Measurements from ENCODE around the gene MYO7A. TPM values are rescaled to one million over a fixed set of nuclear protein-coding genes. Genes with fewer than 3 reads are reported as not detected.
"Not testable (repeated sequence)": the region's sequence is repeated elsewhere in the genome, so short reads cannot be mapped to it uniquely, and the experiment has no call there.

MYO7A gene
- total RNA-seq, 4 donors from 2014 or later: 3.8 to 8.7 (median 5.7) TPM

DNA sequence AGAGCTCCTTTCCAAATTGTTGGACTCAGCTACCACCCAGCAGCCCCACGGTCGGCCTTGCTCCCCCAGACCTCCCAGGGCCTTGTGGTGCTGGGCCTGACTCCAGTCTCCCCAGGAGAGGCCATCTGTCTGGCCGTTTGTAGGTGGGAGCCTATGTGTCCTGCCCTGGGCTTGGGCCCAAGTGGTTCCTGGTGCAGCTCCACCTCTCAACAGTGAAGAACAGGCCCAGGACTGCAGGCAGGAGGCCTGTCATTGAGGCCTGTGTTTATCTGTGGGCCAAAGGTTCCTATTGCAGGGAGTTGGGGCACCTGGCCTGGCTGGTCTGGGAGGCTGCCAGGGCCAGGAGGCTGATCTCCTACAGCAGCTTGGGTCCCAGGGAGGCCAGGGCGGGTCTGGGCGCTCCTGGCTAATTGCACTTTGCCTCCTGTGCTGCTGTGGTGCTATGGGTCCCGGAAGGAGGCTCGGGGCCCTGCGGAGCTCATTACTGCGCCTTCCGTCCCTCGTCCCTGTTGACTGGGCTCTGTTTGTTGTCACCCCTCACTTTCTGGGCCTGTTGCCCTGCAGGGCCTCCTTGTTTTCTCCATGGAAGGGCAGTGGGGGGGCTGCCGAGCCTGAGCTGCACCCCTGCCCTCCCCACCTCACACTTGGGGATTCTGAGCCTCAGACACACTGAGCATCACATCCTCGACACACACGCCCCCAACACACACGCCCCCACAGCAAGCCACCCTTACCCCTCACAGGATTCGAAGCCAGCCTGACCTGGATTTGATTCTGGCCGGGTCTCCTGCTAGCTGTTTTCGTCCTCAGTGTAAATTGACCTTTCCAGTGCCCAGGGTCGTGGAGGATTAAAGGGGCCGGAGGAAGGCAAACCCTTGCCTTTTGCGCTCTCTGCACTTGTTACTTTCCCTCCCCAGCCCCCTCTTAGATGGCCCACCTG lies 32.2 kb upstream of the MYO7A start:
- no peak for DNase-seq
- 90 to 92% methylated on average over 14 to 18 of the region's 21 CpGs for WGBS, 2 donors
- H3K27me3 ChIP-seq: no peaks in the 10 kb centered on the region

DNA sequence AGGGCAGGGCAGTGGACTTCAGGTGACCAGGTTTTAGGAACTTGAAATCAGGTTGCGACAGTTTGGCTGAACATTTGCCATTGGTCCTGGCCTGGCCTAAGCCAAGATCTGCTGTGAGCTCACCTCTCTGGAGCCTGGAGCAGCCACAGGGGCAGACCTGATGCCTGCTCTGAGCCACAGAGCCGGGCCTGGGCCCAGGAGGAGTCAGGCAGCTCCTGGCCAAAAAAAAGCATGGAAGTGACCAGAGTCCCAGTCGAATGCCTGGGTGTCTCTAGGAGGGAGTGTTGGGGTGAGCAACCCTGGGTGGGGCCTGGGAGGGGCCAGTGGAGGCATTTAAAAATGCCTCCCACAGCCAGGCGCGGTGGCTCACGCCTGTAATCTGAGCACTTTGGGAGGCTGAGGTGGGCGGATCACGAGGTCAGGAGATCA lies 31.4 kb upstream of the MYO7A start:
- no peak for TF ChIP-seq POLR2A (IDR thresholded peaks at IDR 0.05)
- TF ChIP-seq, protein P1, sequence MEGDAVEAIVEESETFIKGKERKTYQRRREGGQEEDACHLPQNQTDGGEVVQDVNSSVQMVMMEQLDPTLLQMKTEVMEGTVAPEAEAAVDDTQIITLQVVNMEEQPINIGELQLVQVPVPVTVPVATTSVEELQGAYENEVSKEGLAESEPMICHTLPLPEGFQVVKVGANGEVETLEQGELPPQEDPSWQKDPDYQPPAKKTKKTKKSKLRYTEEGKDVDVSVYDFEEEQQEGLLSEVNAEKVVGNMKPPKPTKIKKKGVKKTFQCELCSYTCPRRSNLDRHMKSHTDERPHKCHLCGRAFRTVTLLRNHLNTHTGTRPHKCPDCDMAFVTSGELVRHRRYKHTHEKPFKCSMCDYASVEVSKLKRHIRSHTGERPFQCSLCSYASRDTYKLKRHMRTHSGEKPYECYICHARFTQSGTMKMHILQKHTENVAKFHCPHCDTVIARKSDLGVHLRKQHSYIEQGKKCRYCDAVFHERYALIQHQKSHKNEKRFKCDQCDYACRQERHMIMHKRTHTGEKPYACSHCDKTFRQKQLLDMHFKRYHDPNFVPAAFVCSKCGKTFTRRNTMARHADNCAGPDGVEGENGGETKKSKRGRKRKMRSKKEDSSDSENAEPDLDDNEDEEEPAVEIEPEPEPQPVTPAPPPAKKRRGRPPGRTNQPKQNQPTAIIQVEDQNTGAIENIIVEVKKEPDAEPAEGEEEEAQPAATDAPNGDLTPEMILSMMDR (IDR thresholded peaks at IDR 0.05): no peak
- WGBS, 2 donors: 95 to 96% methylated on average over 7 to 8 of the region's 8 CpGs
- H3K27ac ChIP-seq: no peak overlapping the region
- no peak overlapping the region for H3K4me3 ChIP-seq (replicated peaks in 1 of 3)
- no peaks in the 10 kb centered on the region for H3K4me1 ChIP-seq
- no peaks in the 10 kb centered on the region for H3K9me3 ChIP-seq
- no peaks in the 10 kb centered on the region for H3K36me3 ChIP-seq
- H3K27me3 ChIP-seq: no peaks in the 10 kb centered on the region
- no peak for DNase-seq
- intact Hi-C loops (cut with DNase I): no loop called here

More for the DNA sequence above, 32.2 kb upstream of the MYO7A start:
- no peaks in the 10 kb centered on the region for H3K9me3 ChIP-seq
- H3K4me1 ChIP-seq: no peaks in the 10 kb centered on the region
- H3K4me3 ChIP-seq (replicated peaks in 1 of 3): no peak overlapping the region
- H3K27ac ChIP-seq: no peak overlapping the region
- TF ChIP-seq, protein P1 (IDR thresholded peaks at IDR 0.05): no peak
- TF ChIP-seq POLR2A (IDR thresholded peaks at IDR 0.05): no peak
- no peaks in the 10 kb centered on the region for H3K36me3 ChIP-seq
- intact Hi-C loops (cut with DNase I): no loop called here

DNA sequence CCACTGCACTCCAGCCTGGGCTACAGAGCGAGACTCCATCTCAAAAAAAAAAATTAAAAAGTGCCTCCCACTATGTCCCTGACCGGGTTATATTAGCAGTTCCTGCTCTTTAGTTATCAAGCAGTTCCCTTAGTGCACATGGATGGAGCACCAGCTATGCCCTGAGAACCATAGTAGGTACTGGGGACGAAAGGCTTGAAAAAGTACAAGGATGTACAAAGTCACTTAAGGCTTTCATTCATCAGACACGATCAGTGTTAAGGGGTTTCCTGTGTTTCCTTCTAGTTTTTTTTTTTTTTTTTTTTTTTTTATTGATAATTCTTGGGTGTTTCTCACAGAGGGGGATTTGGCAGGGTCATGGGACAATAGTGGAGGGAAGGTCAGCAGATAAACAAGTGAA lies 30.9 kb upstream of the MYO7A start:
- H3K27me3 ChIP-seq; H3K27ac ChIP-seq; H3K4me3 ChIP-seq (replicated peaks in 1 of 3); H3K36me3 ChIP-seq; H3K4me1 ChIP-seq; intact Hi-C loops (cut with DNase I); DNase-seq; H3K9me3 ChIP-seq: not testable (repeated sequence)
- 84 to 91% methylated on average over 4 of the region's 4 CpGs for WGBS, 2 donors

DNA sequence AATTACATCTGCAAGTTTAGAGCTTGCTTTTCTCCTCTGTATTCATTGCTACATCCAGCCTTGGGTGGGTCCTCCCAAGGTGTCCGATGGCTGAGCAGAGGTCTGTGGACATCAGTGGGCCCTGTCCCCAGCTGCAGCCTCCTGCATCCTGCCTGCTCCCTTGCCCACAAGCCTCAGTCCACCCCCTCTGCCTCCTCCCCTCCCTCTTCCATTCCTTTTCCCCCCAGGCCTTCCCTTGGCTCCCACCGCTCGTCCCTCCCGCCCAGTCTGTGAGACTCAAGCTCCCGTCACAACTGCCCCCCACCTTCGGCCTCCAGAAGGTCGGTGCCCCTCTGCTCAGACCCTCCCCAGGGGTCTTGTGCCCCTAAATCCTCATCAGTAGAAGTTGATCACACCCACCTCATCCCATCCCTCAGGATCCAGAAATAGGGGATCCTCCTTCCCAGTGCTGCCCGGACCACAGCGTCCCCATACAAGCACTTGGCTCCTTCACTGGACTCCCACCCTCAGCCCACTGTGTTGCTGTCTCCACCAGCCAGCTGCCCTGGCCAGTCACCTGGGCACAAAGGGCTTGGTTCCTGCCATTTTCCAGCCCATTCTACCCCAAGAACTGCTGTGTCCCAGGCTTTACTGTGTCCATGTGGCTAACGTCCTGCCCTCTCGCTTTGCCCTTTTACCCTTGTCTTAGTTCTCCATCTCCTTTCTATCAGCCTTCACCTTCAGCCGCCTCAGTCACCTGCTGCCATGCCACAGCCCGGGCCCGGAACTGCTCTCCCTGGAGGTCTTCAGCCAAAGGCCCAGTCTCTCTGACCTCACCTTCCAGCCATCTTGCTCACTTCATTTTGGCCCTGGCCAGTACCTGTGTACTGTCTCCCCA lies 27.6 kb upstream of the MYO7A start:
- Histone ChIP-seq H3K4me1 (no peaks in the 10 kb centered on the region), H3K27me3 (no peaks in the 10 kb centered on the region), H3K9me3 (no peaks in the 10 kb centered on the region), H3K4me3 (replicated peaks in 1 of 3) (no peak overlapping the region), H3K36me3 (no peaks in the 10 kb centered on the region), H3K27ac (no peak overlapping the region)
- intact Hi-C loops (cut with DNase I): no loop called here
- WGBS, 2 donors: 94% methylated on average over 14 of the region's 14 CpGs
- DNase-seq: no peak
- TF ChIP-seq, protein P1 (IDR thresholded peaks at IDR 0.05): no peak
- TF ChIP-seq POLR2A (IDR thresholded peaks at IDR 0.05): no peak

DNA sequence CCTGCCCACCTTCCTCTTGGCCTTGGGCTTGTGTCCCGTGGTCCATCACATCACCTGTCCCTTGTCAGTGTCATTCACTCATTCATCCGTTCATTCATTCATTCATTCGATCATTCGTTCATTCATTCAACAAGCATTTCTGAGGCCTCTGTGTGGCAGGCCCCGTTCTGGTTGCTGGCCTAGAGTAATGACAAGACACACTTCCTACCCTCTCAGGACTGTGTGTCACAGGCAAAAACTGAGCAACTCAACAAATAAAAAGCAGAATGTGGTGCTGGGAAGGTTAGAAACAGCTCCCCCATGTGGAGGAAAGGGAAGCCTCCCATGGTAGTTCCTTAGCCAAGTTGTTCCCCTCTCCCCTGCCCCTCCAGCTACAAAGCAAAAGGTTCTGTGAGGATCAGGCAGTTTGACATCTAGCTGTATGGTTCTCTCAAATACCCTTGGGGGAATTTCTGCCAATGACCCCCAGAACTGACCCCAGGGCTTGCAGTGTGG lies 27.0 kb upstream of the MYO7A start:
- Histone ChIP-seq H3K27ac (no peak overlapping the region), H3K27me3 (no peaks in the 10 kb centered on the region), H3K4me1 (no peaks in the 10 kb centered on the region), H3K4me3 (replicated peaks in 1 of 3) (no peak overlapping the region), H3K9me3 (no peaks in the 10 kb centered on the region), H3K36me3 (no peaks in the 10 kb centered on the region)
- TF ChIP-seq POLR2A (IDR thresholded peaks at IDR 0.05): no peak
- TF ChIP-seq, protein P1 (IDR thresholded peaks at IDR 0.05): peak in 1 of 6 experiments; percentile 7
- WGBS, 2 donors: 93 to 94% methylated on average over 5 of the region's 5 CpGs
- intact Hi-C loops (cut with DNase I): no loop called here
- DNase-seq: no peak

All from thyroid gland (tissue), 4 donors.